NCI-H524 treated with DMSO at 0.1 percent for 48 hours (cell line): ENCODE measurements around the gene PDK2.

Experiments
- DNase-seq: peaks from one replicate; lab custom pipeline; 2025; lab: John Stamatoyannopoulos, UW

The PDK2 gene

GRCh38 chr17:50094753-50095619 lies at the start of gene PDK2:
PDK2 (plus strand) TSS chr17:50095351; CDS start chr17:50095436, 85 bp downstream.
- peak; percentile 80 for DNase-seq

GRCh38 chr17:50046179-50046578 lies 49.0 kb upstream of the PDK2 start:
- DNase-seq = no peak

GRCh38 chr17:50046667-50047066 lies 48.5 kb upstream of the PDK2 start:
- DNase-seq = no peak

- DNase-seq = no peak
Observed at GRCh38 chr17:50047083-50047482, 48.1 kb upstream of the PDK2 start.

- DNase-seq = no peak
Observed at GRCh38 chr17:50047488-50048126, 47.5 kb upstream of the PDK2 start.

- DNase-seq = no peak
Observed at GRCh38 chr17:50048146-50048720, 46.9 kb upstream of the PDK2 start.

- DNase-seq = no peak
Observed at GRCh38 chr17:50048988-50049387, 46.2 kb upstream of the PDK2 start.

- DNase-seq = no peak
Observed at GRCh38 chr17:50049636-50050035, 45.5 kb upstream of the PDK2 start.

GRCh38 chr17:50050431-50051032 lies 44.6 kb upstream of the PDK2 start:
- DNase-seq = no peak

- no peak for DNase-seq
Observed at GRCh38 chr17:50051082-50051576, 44.0 kb upstream of the PDK2 start.

- DNase-seq = no peak
Observed at GRCh38 chr17:50051606-50052005, 43.5 kb upstream of the PDK2 start.

- no peak for DNase-seq
Observed at GRCh38 chr17:50052241-50052796, 42.8 kb upstream of the PDK2 start.

GRCh38 chr17:50052822-50053653 lies 42.1 kb upstream of the PDK2 start:
- no peak for DNase-seq

- no peak for DNase-seq
Observed at GRCh38 chr17:50053654-50053960, 41.5 kb upstream of the PDK2 start.

GRCh38 chr17:50055055-50055425 lies 40.1 kb upstream of the PDK2 start:
- DNase-seq = no peak

- DNase-seq = peak; percentile 61
Observed at GRCh38 chr17:50055426-50056216, 39.5 kb upstream of the PDK2 start, which contains the start of gene ITGA3. ITGA3 (plus strand) TSS chr17:50056110; CDS start chr17:50056440, 330 bp downstream.

- peak; percentile 47 for DNase-seq
Observed at GRCh38 chr17:50056217-50056960, 38.8 kb upstream of the PDK2 start.

- no peak for DNase-seq
Observed at GRCh38 chr17:50056961-50057330, 38.2 kb upstream of the PDK2 start.

- DNase-seq = no peak
Observed at GRCh38 chr17:50057521-50057991, 37.6 kb upstream of the PDK2 start.
